Stimulated activated CD8-positive, alpha-beta memory T cell treated with anti-CD3 and anti-CD28 coated beads, Interleukin-15, amount 100 ng/mL, for 1 hour (primary cell): ENCODE data around the gene SLC6A11.

Source experiments
- DNase-seq: peaks from one replicate; pipeline ENCODE4 v3.0.0-alpha.2; 2020; ENCODE audit warnings: low read depth

The SLC6A11 gene

GRCh38 chr3:10888518-10889090 lies 72.6 kb downstream of the SLC6A11 start:
- no peak for DNase-seq

- no peak for DNase-seq
Observed at GRCh38 chr3:10889206-10889960, 73.4 kb downstream of the SLC6A11 start.

DNA sequence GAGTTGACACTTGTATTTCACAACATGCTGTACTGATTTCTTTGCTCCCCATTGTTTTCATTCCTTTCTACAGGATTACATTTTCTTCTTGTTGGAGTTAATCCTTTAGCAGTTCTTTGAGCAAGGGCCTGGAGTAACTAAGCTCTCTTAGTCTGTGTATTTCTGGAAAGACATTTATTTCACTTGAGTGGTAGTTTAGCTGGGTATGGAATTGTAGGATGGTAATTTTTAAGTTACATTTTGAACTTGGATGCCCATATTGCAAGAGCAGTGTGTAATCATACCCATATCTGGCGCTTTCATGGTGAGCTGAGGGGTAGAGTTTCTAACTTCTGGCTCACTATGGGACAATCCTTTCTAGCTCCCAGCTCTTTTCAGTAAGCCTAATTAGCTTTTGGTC lies 74.6 kb downstream of the SLC6A11 start:
- no peak for DNase-seq

DNA sequence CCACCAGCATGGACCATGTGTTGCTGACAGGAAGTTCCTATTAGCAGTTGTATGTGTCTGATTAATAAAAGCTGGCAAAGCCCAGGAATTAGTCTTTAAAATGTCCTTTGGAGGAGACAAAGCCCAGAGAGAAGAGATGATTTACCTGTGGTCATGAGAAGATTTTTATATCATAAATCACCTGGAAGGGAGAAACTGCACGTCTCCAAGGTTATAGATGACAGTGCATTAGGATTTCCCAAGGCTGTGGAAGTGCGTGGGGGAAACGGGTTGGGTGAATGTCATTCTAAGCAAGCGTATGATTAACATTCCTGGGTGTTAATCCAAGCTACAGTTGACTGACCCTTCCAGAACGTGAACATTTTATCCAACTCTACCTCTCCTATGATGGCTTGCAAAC lies 76.6 kb downstream of the SLC6A11 start:
- no peak for DNase-seq

DNA sequence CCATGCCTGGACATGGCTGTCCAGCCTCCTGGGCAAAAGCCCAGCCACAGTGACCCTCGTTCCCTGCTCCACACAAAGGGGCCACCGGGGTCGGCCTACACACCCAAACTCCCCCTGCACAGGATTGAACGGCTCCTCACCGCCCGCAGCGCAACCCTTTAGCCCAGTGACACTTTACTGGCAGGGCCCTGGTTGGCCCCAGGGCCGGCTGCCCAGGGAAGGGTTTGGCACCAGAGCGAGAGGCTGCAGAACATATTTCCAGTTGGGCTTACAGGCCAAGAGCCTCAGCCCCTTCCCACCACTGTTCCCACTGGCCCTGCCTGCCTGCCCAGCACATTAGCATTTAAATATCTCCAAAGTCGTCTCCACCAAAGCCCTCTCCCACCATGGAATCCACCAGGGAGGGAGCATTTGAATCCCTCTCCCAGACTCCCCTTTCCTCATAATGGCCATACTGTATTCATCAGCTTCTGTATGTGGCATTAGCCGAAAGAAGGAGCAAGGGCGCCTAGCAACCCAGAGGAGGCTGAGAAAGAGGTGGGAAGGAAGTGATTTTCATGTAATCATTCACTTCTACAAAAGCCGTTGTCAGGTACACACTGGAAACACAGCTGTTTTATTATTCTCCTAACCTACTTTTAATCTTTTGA lies 85.4 kb downstream of the SLC6A11 start:
- DNase-seq: no peak

- no peak for DNase-seq
Observed at GRCh38 chr3:10907262-10907661, 91.2 kb downstream of the SLC6A11 start.

DNA sequence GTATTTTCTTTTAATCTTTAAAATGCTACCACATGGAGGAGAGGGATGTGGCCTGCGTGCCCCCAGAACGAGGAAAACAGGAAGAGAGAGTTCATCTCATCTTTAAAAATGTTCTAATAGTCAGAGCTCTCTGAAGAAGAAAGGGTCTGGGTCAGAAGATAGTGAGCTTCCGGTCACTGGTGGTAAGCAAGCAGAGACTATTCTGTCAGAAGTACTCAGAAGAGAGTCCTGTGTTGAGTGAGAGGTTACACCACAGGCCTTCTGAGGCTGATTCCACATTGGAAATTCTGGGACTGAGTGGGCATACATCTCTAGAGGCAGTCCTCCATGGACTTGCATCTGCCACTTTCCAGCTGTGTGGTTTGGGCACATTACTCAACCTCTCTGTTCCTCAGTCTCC lies 94.3 kb downstream of the SLC6A11 start:
- no peak for DNase-seq

DNA sequence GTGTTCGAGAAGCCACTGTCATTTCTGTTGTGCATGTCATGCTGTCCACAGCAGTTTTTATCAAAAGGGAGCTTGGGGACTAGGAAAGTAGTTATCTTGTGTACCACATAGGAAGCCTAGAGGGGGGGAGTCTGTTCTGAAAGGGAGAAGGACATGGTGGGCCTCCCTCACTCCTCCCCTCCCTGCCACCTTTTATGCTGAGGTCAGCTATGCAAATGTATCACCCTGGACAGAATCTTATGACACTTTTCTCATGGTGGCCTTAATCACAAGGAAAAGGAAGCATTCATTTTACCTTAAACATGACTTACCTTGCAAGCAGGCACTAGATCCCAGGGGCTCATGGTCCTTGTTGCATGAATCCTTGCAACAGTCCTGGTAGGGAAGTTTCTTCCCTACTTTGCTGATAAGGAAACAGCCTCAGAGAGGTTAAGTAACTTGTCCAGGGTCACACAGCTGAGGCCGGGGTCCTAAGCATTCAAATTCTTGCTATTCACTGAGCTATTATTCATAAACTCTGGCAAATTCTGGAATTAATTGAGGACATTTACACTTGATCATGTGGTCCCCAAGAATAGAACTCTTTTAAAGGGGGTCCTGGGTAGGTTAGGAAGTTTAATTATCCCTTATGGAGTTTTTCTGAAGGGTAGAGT lies 95.4 kb downstream of the SLC6A11 start:
- DNase-seq: no peak

- DNase-seq: no peak
Observed at GRCh38 chr3:10912786-10913185, 96.8 kb downstream of the SLC6A11 start.

DNA sequence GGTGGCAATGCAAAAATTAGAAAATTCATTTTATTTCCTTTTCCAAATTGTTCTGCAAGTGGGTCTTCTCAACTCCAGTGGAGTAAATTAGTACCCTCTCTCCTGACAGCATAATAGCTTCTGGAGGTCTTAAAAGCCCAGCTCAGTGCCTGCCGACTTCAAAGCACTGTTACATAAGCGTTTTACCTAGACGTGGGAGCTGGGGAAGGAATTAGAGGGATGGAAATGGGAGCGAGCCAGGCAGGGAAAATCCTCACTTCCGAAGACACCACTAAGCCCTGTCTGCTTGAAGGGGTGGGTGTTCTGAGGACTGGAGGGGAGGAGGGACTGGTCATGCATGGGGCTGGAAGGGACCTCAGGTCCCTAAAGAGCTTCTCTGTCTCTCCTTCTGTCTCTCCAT lies 99.3 kb downstream of the SLC6A11 start:
- no peak for DNase-seq

DNA sequence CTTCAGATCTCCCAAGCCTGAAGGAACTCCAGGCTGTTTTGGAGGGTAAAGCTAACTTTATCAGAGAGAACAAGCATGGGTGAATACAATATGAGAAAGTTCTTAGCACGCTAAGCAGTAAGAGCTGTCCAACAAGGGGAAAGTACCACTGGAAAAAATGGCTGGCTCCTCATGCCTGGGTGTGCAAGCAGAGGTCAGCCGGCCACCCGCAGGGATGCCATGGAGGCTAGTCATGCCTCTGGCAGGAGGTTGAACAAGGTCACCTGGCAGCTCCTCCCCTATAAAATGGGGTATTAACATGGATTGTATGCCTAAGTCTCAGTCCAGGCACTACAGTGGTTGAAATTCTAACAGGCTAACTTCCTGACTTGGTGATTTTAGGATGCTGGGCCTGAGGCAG lies 101.1 kb downstream of the SLC6A11 start:
- no peak for DNase-seq

GRCh38 chr3:10918011-10918410 lies 102.0 kb downstream of the SLC6A11 start:
- DNase-seq: no peak

DNA sequence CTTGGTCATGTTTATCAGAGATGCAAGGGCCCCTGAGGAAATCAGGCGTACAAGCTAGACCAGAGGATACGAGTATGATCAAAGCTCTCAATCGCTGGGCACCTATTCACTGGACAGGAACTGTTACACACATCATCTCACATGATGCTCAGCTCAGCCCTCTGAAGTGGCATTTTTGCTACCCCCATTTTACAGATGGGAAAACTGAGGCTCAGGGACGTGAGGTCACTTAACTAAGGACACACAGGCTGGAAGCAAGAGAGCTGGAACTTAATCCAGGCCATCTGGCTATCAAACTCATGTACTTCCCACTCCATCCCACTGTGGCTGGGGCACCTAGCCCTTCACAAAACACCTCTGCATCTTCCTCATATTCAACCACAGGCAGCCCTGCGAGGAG lies 103.6 kb downstream of the SLC6A11 start:
- DNase-seq: no peak

DNA sequence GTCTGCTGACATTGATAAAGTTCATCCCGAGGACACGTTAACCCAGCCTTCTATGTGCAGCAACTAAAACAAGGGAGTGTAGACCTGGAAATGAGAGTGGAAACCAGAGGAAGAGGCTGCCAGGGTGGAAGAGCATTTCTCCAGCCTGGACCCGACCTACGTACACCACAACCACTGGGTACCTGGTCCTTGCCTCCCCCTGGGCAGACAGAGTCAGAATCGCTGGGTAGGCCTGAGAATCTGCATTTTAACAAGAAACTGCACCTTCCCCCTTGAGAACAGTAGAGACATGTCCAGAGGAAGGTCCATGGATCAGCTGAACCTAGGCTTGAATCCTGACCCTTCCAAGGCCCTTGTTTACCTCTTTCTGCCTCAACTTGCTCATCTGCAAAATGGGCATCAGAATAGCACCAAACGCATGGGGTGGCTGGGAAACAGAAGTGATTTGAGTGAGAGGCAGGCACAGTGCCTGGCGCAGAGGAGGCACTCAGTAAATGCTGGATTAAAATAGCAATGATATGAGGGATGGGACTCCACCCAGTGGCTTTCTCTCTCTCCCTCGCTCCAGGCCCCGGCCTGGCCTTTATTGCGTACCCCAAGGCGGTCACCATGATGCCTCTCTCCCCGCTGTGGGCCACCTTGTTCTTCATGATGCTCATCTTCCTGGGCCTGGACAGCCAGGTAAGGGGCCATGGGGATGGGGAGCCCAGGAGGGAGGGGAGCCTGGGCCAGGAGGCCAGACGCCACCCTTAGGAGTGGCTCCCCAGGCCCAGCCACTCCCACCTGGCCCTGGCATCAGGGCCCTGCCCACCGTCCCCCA lies 109.6 kb downstream of the SLC6A11 start:
- DNase-seq: no peak

GRCh38 chr3:10926256-10926810 lies 110.3 kb downstream of the SLC6A11 start:
- DNase-seq: no peak

GRCh38 chr3:10926811-10927521 lies 110.9 kb downstream of the SLC6A11 start:
- DNase-seq: no peak

- no peak for DNase-seq
Observed at GRCh38 chr3:10927551-10927950, 111.5 kb downstream of the SLC6A11 start.

- no peak for DNase-seq
Observed at GRCh38 chr3:10928407-10928960, 112.5 kb downstream of the SLC6A11 start.

- no peak for DNase-seq
Observed at GRCh38 chr3:10928961-10929471, 113.0 kb downstream of the SLC6A11 start.

- DNase-seq: no peak
Observed at GRCh38 chr3:10929978-10930665, 114.1 kb downstream of the SLC6A11 start.
